A204.1 (cell line): ENCODE results near the gene RNF217.
"Not testable (repeated sequence)": the region's sequence is repeated elsewhere in the genome, so short reads cannot be mapped to it uniquely, and the experiment has no call there.

Experiments
- FAIRE-seq: peaks from 2 replicates; lab custom pipeline; 2012; peaks lifted over from hg19 to GRCh38; lab: Jason Lieb, UNC

RNF217 gene

GRCh38 chr6:124961777-124962638 lies at the start of gene RNF217:
Gene RNF217 (plus strand): TSS chr6:124962437. CDS start chr6:124962545, 108 bp downstream.
- no peak for FAIRE-seq

GRCh38 chr6:124913056-124913455 lies 49.2 kb upstream of the RNF217 start:
- FAIRE-seq: no peak

GRCh38 chr6:124917769-124918168 lies 44.5 kb upstream of the RNF217 start:
- FAIRE-seq: no peak

GRCh38 chr6:124919703-124920102 lies 42.5 kb upstream of the RNF217 start:
- not testable (repeated sequence) for FAIRE-seq

GRCh38 chr6:124924333-124924759 lies 37.9 kb upstream of the RNF217 start:
- FAIRE-seq: no peak

- no peak for FAIRE-seq
These were observed 35.8 kb upstream of the RNF217 start for GRCh38 chr6:124926435-124926834.

GRCh38 chr6:124927806-124928205 lies 34.4 kb upstream of the RNF217 start:
- FAIRE-seq: no peak

GRCh38 chr6:124928851-124929250 lies 33.4 kb upstream of the RNF217 start:
- FAIRE-seq: no peak

GRCh38 chr6:124937645-124938044 lies 24.6 kb upstream of the RNF217 start:
- FAIRE-seq: no peak

GRCh38 chr6:124941259-124941658 lies 21.0 kb upstream of the RNF217 start:
- no peak for FAIRE-seq

GRCh38 chr6:124943658-124944057 lies 18.6 kb upstream of the RNF217 start:
- FAIRE-seq: no peak

- FAIRE-seq: no peak
These were observed 14.2 kb upstream of the RNF217 start for GRCh38 chr6:124947971-124948451.

- FAIRE-seq: no peak
These were observed 12.5 kb upstream of the RNF217 start for GRCh38 chr6:124949706-124950105.

- FAIRE-seq: peak; percentile 70
These were observed 8.4 kb upstream of the RNF217 start for GRCh38 chr6:124953808-124954207.

- no peak for FAIRE-seq
These were observed 7.0 kb upstream of the RNF217 start for GRCh38 chr6:124955108-124955856.

- FAIRE-seq: no peak
These were observed 6.2 kb upstream of the RNF217 start for GRCh38 chr6:124956018-124956417.

- no peak for FAIRE-seq
These were observed 4.1 kb upstream of the RNF217 start for GRCh38 chr6:124958149-124958548.

- FAIRE-seq: no peak
These were observed 3.4 kb upstream of the RNF217 start for GRCh38 chr6:124958759-124959354.

GRCh38 chr6:124960757-124961463 lies 1.3 kb upstream of the RNF217 start:
- no peak for FAIRE-seq

- no peak for FAIRE-seq
These were observed 817 bp upstream of the RNF217 start for GRCh38 chr6:124961464-124961776.

GRCh38 chr6:124962639-124963415 lies 590 bp downstream of the RNF217 start:
- FAIRE-seq: no peak

- no peak for FAIRE-seq
These were observed 1.2 kb downstream of the RNF217 start for GRCh38 chr6:124963416-124963785.
